Keratinocyte (primary cell): ENCODE data around the gene FAM107B. TPM values are rescaled to one million over a fixed set of nuclear protein-coding genes. Genes with fewer than 3 reads are reported as not detected.

Experiments
- DNase-seq: peaks from one replicate; pipeline ENCODE4 v3.0.0-alpha.2; 2011; ENCODE audit warnings: low read depth, missing footprints, low spot score
- FAIRE-seq: peaks from 2 replicates; lab custom pipeline; 2011; peaks lifted over from hg19 to GRCh38; lab: Jason Lieb, UNC
- H2AFZ ChIP-seq: 2 replicates; pipeline ENCODE4 v1.6.0; 2012; ENCODE audit warnings: low read length, control low read depth, inconsistent platforms; ENCODE audit not compliant: control insufficient read depth
- H3K27ac ChIP-seq: 2 replicates; pipeline ENCODE4 v1.5.1; 2011; ENCODE audit warnings: low read length; ENCODE audit not compliant: control insufficient read depth, insufficient read depth
- H3K27me3 ChIP-seq: 3 replicates; pipeline ENCODE4 v1.6.0; 2011; ENCODE audit warnings: low read length; ENCODE audit not compliant: control insufficient read depth, insufficient read depth; ENCODE audit errors: extremely low read depth
- H3K36me3 ChIP-seq, 2 experiments: 2 replicates in 1 of 2; 3 replicates in 1 of 2; pipeline ENCODE4 v1.5.1; 2011; ENCODE audit warnings: low read length in 2 of 2, mild to moderate bottlenecking in 1 of 2; ENCODE audit not compliant: control insufficient read depth in 2 of 2, insufficient read depth in 2 of 2; ENCODE audit errors: extremely low read depth in 1 of 2
- H3K4me1 ChIP-seq: 3 replicates; pipeline ENCODE4 v1.5.1; 2011; ENCODE audit warnings: low read length; ENCODE audit not compliant: control insufficient read depth, insufficient read depth; ENCODE audit errors: extremely low read depth
- H3K4me2 ChIP-seq: 3 replicates; pipeline ENCODE4 v1.6.0; 2011; ENCODE audit warnings: low read depth, low read length; ENCODE audit not compliant: control insufficient read depth, insufficient read depth; ENCODE audit errors: extremely low read depth
- H3K4me3 ChIP-seq, 3 experiments: fragments of 200-600 bp in 1 of 3; sonication (generic) in 1 of 3; 2 replicates in 2 of 3; 3 replicates in 1 of 3; pipeline ENCODE4 v1.5.1; 2011 to 2016; ENCODE audit warnings: low read length in 3 of 3, mild to moderate bottlenecking in 3 of 3, control low read depth in 2 of 3, inconsistent platforms in 1 of 3, low read depth in 1 of 3, mixed read lengths in 1 of 3, mixed run types in 1 of 3, moderate library complexity in 1 of 3; ENCODE audit not compliant: control insufficient read depth in 2 of 3, insufficient read depth in 2 of 3; ENCODE audit errors: extremely low read depth in 1 of 3
- H3K79me2 ChIP-seq: 2 replicates; pipeline ENCODE4 v1.6.0; 2012; ENCODE audit warnings: low read length; ENCODE audit not compliant: control insufficient read depth, insufficient read depth
- H3K9ac ChIP-seq: 3 replicates; pipeline ENCODE4 v1.6.0; 2011; ENCODE audit warnings: low read length; ENCODE audit not compliant: control insufficient read depth, insufficient read depth; ENCODE audit errors: extremely low read depth
- H3K9me1 ChIP-seq: 3 replicates; pipeline ENCODE4 v1.6.0; 2011; ENCODE audit warnings: low read length; ENCODE audit not compliant: control insufficient read depth, insufficient read depth; ENCODE audit errors: extremely low read depth
- H3K9me3 ChIP-seq: 2 replicates; pipeline ENCODE4 v1.5.1; 2012; ENCODE audit warnings: low read depth, low read length; ENCODE audit not compliant: control insufficient read depth
- H4K20me1 ChIP-seq: 3 replicates; pipeline ENCODE4 v1.6.0; 2011; ENCODE audit warnings: low read length; ENCODE audit not compliant: control insufficient read depth, insufficient read depth; ENCODE audit errors: extremely low read depth
- CTCF ChIP-seq, 3 experiments: IDR thresholded peaks in 1 of 3; conservative IDR thresholded peaks in 1 of 3; optimal IDR thresholded peaks in 1 of 3; 2 replicates in 2 of 3; 3 replicates in 1 of 3; pipeline versions ENCODE3 to v1.5.1; 2011; ENCODE audit warnings: low read length in 3 of 3, mild to moderate bottlenecking in 3 of 3, moderate library complexity in 2 of 3, control low read depth in 1 of 3, inconsistent platforms in 1 of 3; ENCODE audit not compliant: insufficient read depth in 2 of 3; ENCODE audit errors: extremely low read depth in 1 of 3
- EZH2 ChIP-seq: IDR thresholded peaks from one replicate; pipeline ENCODE4 v1.6.1; 2012; ENCODE audit warnings: inconsistent platforms, mild to moderate bottlenecking, low read length, moderate library complexity
- dilution Hi-C: fragments of 300-500 bp; cut with MboI; formaldehyde crosslinking; loops from one replicate; pipeline ENCODE4 v1.7.0; 2020; ENCODE audit warnings: low sequenced_read_pairs; ENCODE audit not compliant: extremely low pct_ligation_motif_present
- polyA plus RNA-seq, 5 experiments: library from polyadenylated mRNA; depleted of rRNA in 3 of 5; stranded (reverse) in 3 of 5; stranded (forward) in 1 of 5; unstranded in 1 of 5; fragments of >200 nt; gene quantifications; 1 replicate in 1 of 5; 2 replicates in 3 of 5; 3 replicates in 1 of 5; pipeline versions ENCODE4 v1.2.1 to v1.2.3, GENCODE V29; 2011 to 2012; ENCODE audit warnings: missing spikeins in 2 of 5, low read depth in 1 of 5, low replicate concordance in 1 of 5

FAM107B gene
- polyA plus RNA-seq, 1 donor (not counting 4 experiments of a cell fraction or from before 2014, with no cell fraction given): 8.7 TPM

GRCh38 chr10:14775656-14776055, 959 bp upstream of the FAM107B start:
- DNase-seq (no peak), FAIRE-seq (no peak)
- Histone ChIP-seq H3K36me3 (no peaks in the 10 kb centered on the region), H4K20me1 (no peaks in the 10 kb centered on the region), H3K27me3 (peaks cover 3% of the 10 kb centered on the region), H3K4me2 (no peak overlapping the region), H3K79me2 (no peaks in the 10 kb centered on the region), H3K4me3 (no peak overlapping the region), H3K9me3 (no peaks in the 10 kb centered on the region), H3K27ac (no peak overlapping the region), H2AFZ (no peak overlapping the region), H3K9me1 (no peaks in the 10 kb centered on the region), H3K4me1 (no peaks in the 10 kb centered on the region), H3K9ac (no peak overlapping the region)
- TF ChIP-seq EZH2 (no peak), CTCF (optimal IDR thresholded peaks at IDR 0.05 in 1 of 3, IDR thresholded peaks at IDR 0.05 in 1 of 3, conservative IDR thresholded peaks at IDR 0.05 in 1 of 3; ENCODE audit: extremely low read depth in 1 of 3, insufficient read depth in 2 of 3, low read length in 3 of 3) (no peak)
- dilution Hi-C loops: no loop called here

GRCh38 chr10:14774214-14774580, 500 bp downstream of the FAM107B start:
- Histone ChIP-seq H3K9me1 (no peaks in the 10 kb centered on the region), H3K36me3 (no peaks in the 10 kb centered on the region), H3K27me3 (peaks cover 3% of the 10 kb centered on the region), H3K4me2 (no peak overlapping the region), H3K4me1 (no peaks in the 10 kb centered on the region), H2AFZ (no peak overlapping the region), H3K4me3 (no peak overlapping the region), H3K27ac (no peak overlapping the region), H3K9me3 (no peaks in the 10 kb centered on the region), H4K20me1 (no peaks in the 10 kb centered on the region), H3K9ac (no peak overlapping the region), H3K79me2 (no peaks in the 10 kb centered on the region)
- FAIRE-seq (no peak), DNase-seq (no peak)
- dilution Hi-C loops: no loop called here
- TF ChIP-seq CTCF (optimal IDR thresholded peaks at IDR 0.05 in 1 of 3, IDR thresholded peaks at IDR 0.05 in 1 of 3, conservative IDR thresholded peaks at IDR 0.05 in 1 of 3; ENCODE audit: extremely low read depth in 1 of 3, insufficient read depth in 2 of 3, low read length in 3 of 3): no peak
- no peak for TF ChIP-seq EZH2
